Kidney glomerular epithelial cell (primary cell): Measurements from ENCODE around the gene CPM.
"Not testable (repeated sequence)": the region's sequence is repeated elsewhere in the genome, so short reads cannot be mapped to it uniquely, and the experiment has no call there.

Source experiments
- DNase-seq: peaks from one replicate; lab custom pipeline; 2025; lab: John Stamatoyannopoulos, UW

CPM gene

DNA sequence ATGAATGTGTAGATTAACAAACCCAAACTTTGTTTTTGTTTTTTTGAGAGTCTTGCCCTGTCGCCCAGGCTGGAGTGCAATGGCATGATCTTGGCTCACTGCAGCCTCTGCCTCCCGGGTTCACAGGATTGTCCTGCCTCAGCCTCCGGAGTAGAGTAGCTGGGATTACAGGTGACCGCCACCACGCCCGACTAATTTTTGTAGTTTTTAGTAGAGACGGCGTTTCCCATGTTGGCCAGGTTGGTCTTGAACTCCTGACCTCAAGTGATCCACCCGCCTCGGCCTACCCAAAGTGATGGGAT lies 125.7 kb downstream of the CPM start:
- not testable (repeated sequence) for DNase-seq

DNA sequence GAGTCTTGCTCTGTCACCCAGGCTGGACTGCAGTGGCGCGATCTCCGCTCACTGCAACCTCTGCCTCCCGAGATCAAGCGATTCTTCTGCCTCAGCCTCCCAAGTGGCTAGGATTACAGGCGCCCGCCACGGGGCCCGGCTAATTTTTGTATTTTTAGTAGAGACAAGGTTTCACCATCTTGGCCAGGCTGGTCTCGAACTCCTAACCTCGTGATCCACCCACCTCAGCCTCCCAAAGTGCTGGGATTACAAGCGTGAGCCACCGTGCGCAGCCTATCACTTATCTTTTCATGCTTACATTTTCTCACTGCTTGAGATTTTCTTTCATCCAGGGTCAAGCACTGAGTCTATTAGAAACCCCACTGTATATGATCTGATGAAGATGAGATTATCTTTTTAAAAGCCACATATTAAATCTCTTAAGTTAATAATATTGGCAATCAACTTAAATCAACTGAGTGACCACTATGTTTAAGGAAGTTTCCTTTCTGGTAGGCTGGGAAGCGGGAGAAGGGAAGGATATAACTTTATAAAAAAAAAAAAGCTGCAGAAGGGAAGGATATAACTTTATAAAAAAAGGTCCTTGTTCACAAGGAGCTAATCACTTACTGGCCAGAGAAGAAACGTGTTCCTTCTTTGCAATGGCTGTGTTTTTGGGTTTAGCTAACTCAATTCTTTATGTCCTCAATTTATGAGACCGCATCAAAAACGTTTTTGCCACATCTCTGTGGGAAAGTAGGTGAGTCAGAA lies 126.3 kb downstream of the CPM start:
- no peak for DNase-seq

DNA sequence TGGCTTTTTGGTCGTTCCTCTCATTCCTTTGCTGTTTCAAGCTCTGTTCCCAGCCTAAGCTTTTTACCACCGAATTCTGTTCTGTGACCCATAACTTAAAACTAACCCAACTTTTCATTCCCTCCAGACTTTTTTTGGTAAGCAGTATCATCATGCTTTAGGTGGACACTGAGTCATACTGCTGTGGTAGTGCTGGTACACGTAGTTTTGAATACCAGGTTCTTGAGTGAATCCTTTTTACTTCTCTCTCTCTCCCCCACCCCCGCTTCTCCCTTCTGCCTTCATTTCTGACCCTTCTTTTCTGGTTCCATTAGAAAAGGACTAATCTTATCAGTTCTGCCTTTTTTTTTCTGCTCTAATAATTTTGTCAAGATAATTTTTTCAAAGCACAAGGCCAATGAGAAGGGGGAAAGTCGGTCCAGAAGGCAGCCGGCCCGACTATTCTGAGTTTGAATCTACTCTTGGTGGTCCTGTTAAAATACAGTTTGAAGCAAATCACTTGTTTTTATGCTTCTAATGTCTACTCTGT lies 127.3 kb downstream of the CPM start:
- DNase-seq, result no peak

- DNase-seq, result no peak
These were observed 128.0 kb downstream of the CPM start for GRCh38 chr12:68804657-68805591.

DNA sequence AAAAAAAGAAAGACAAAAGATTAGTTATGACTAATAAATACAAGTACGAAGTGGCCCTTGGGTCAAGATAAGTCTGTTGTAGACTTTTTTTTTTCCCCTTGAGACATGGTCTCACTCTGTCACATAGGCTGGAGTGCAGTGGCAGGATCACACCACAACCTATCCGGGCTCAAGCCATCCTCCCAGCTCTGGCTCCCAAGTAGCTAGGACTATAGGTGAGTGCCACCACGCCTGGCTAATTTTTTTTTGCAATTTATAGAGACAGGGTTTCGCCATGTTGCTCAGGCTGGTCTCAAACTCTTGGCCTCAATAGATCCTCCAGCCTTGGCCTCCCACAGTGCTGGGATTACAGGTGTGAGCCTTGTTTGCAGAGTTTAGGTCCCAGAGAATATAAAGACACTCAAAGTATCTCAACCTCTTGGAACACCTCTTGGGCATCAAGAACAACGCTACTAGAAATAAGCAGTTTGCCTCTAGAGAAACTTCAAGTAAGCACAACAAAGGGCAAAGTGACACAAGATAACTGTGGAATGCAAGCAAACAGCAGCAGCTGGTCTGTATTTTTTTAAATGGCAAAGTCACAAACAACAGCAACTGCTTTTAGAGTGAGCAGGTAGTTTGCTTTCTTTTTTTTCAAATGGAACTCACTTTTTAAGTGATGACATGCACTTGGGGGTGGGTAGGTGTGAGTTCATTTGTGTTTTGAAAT lies 128.9 kb downstream of the CPM start:
- DNase-seq, result no peak

GRCh38 chr12:68802911-68803651 lies 129.9 kb downstream of the CPM start:
- not testable (repeated sequence) for DNase-seq

- not testable (repeated sequence) for DNase-seq
These were observed 130.6 kb downstream of the CPM start for GRCh38 chr12:68802372-68802745.
